ACC112 (cell line): ENCODE results near the gene EFCAB11.

ENCODE experiments used
- H2AFZ ChIP-seq: fragments of 200-600 bp; sonication (generic); one replicate; pipeline ENCODE4 v1.6.0; 2017; ENCODE audit warnings: antibody characterized with exemption, low read length; ENCODE audit not compliant: unreplicated experiment
- H3K27ac ChIP-seq: fragments of 200-600 bp; sonication (generic); 2 replicates; pipeline ENCODE4 v1.5.1; 2014; ENCODE audit warnings: low read depth, mild to moderate bottlenecking, antibody characterized with exemption, low read length, moderate library complexity
- H3K27me3 ChIP-seq: fragments of 200-600 bp; sonication (generic); 2 replicates; pipeline ENCODE4 v1.6.1; 2014; ENCODE audit warnings: mild to moderate bottlenecking, antibody characterized with exemption, low read length, moderate library complexity, mixed read lengths; ENCODE audit not compliant: insufficient read depth
- H3K36me3 ChIP-seq: fragments of 200-600 bp; sonication (generic); 2 replicates; pipeline ENCODE4 v1.6.1; 2016; ENCODE audit warnings: mild to moderate bottlenecking, antibody characterized with exemption, low read length, moderate library complexity, mixed read lengths; ENCODE audit not compliant: insufficient read depth
- H3K4me1 ChIP-seq: fragments of 200-600 bp; sonication (generic); one replicate; pipeline ENCODE4 v1.6.1; 2016; ENCODE audit warnings: low read length, mixed read lengths; ENCODE audit not compliant: insufficient read depth, unreplicated experiment, control insufficient read depth
- H3K4me3 ChIP-seq: fragments of 200-600 bp; sonication (generic); 2 replicates; pipeline ENCODE4 v1.5.1; 2014; ENCODE audit warnings: mild to moderate bottlenecking, low read depth, low read length
- H3K79me2 ChIP-seq: fragments of 200-600 bp; sonication (generic); one replicate; pipeline ENCODE4 v1.6.0; 2016; ENCODE audit warnings: low read length; ENCODE audit not compliant: control insufficient read depth, unreplicated experiment, insufficient read depth

The EFCAB11 gene, protein sequence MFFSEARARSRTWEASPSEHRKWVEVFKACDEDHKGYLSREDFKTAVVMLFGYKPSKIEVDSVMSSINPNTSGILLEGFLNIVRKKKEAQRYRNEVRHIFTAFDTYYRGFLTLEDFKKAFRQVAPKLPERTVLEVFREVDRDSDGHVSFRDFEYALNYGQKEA

DNA sequence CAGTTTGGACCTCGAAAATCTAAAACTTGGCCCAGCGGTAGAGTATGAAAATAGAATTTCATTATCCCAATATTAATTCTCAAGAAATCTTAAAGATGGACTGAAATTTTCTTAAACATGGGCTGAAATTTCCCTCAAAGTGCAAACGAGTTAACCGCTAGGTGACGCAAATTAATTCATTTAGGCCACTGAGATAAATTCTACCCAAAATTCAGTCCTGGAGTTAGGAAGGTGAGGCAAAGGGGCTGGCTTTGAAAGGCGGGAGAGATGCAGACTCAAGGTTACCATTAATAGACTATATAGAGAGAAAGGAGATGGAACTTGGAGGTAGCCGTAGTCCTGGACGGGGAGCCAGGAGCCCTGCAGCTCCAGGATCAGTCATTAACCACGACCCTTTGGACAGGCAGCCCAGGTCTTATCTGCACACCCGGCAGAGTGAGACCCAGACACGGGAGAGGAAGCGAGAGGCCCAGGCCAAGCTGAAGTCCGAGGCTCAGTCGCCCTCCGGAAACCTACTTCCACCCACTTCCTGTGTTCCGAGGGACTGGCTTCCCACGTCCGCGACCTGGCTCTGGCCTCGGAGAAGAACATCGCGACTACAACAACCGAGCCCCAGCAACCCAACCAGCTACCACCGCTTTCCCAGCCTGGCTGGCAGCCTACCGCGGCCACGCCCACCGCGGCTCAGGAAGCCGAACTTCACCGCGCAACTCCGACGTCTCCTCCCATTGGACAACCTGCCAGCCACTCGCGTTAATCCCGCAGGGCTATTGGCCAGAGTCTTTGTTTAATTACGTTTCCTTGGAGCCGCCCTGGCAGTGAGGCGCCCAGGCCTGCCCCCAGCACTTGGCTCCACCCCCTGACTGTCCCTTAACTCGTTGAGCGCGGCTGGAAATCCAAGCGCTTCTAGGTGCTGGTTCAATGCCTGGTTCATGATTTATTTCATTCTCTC is at the start of gene EFCAB11:
Gene EFCAB11, minus strand, starts transcription at position 661 of the 952 bp plus-strand sequence. Its CDS starts 70 bp downstream, at position 591.
- H3K27me3 ChIP-seq = no peaks in the 10 kb centered on the region
- H2AFZ ChIP-seq = peak within 1 kb of the TSS; percentile 84
- peaks cover 25% of the 10 kb centered on the region for H3K36me3 ChIP-seq
- H3K79me2 ChIP-seq = peaks cover 30% of the 10 kb centered on the region
- peaks cover 20% of the 10 kb centered on the region for H3K4me1 ChIP-seq
- H3K4me3 ChIP-seq = peak within 1 kb of the TSS; percentile 81
- peak within 1 kb of the TSS; percentile 85 for H3K27ac ChIP-seq

DNA sequence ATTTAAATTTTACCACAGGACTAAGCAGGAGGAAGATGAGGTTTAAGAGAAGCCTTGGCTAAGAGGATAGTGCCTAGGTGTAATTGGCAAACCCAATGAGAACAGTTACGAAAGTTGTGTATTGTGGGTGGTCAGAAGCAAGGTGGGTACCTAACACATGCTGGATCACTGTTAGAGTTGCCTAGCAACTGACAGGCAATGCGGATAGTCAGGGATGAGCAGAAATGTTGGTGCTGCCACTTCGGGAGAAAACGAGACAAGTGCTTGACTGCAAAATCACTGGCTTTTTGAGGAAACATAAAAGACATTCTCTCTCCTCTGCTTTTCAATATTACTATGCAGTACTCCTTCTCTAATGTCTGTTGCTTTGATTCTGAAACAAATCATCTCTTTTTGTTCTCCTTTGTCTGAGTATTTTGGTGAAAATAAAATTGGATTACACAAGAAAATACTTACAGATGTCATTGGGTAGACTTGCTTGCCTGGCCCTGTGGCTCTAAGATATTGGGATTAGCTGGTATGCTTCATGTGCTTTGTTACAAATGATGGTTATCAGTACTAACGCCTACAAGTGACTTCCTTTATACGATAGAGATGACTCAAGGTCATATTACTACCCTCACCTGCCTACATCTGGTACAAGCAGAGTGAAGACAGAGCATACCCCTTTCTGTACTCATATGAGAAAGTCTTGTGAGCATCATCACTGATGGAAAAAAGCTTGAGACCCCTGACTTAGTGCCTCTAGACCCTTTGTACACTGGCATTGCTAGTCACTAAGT is 49.2 kb upstream of the EFCAB11 start:
- Histone ChIP-seq H3K4me3 (no peak overlapping the region), H2AFZ (no peak overlapping the region), H3K27me3 (no peaks in the 10 kb centered on the region), H3K4me1 (no peaks in the 10 kb centered on the region), H3K27ac (no peak overlapping the region), H3K79me2 (no peaks in the 10 kb centered on the region), H3K36me3 (0 out of 2 replicates have a peak, but pooled peaks cover 3% of the 10 kb centered on the region)

DNA sequence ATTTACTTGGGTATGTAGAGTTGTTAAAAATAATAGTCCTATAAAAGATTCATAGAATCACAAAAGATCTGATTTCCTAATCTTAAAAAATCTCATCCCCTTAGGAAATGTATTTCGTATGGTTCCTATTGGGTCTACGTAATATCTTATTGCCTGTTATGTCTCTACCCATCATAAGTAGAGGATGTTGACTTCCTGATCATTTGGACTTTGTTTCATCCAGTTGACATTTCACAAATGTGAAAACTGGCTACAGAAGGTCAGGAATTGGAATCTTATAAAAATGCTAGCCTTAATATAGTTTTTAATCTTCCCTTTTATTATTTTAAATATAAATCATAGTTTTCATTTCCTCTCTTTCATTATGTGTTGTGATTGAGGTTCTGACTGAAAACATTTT is 46.4 kb upstream of the EFCAB11 start:
- no peak overlapping the region for H3K4me3 ChIP-seq
- H3K4me1 ChIP-seq = no peaks in the 10 kb centered on the region
- 0 out of 2 replicates have a peak, but pooled peaks cover 12% of the 10 kb centered on the region for H3K36me3 ChIP-seq
- no peak overlapping the region for H2AFZ ChIP-seq
- no peak overlapping the region for H3K27ac ChIP-seq
- no peaks in the 10 kb centered on the region for H3K79me2 ChIP-seq
- no peaks in the 10 kb centered on the region for H3K27me3 ChIP-seq

DNA sequence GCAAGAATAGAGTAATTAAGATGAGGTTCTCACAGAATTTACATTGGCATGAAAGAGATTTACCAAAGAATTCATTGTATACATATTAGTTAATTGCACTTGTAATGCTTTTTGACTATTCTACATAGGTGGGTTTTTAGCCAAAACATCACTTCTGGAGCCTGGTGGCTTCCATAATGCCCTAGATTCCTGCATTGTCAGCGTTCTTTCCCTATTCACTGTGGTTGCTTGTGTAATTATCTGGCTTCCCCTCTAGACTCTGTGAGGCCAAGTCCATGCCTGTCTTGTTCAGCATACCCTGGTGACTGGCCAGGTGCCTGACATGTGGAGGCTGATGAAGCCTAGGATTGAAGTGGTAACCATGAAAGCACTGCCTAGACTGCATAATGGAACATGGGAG is 42.4 kb upstream of the EFCAB11 start:
- Histone ChIP-seq H3K36me3 (peaks cover 26% of the 10 kb centered on the region), H2AFZ (no peak overlapping the region), H3K27ac (no peak overlapping the region), H3K4me1 (no peaks in the 10 kb centered on the region), H3K27me3 (no peaks in the 10 kb centered on the region), H3K4me3 (no peak overlapping the region), H3K79me2 (no peaks in the 10 kb centered on the region)

DNA sequence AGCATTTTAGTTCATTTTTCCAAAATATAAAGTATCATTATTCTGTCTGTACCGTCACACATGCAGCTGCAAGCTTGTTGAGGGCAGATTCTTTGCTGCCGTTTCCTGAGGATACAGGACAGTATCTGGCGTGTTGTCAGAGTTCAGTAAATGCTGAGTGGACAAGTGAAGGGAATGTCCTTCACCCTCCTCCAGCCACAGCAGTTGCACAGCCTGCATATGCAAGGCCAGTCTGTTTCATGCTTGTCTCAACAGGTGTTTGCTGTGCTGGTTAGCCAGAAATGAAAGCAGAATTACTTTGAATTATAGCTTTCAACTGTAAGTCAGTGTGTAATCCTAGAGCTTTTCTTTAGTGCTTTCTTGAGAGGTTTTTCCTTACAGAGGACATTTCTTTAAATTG is 37.7 kb upstream of the EFCAB11 start:
- no peaks in the 10 kb centered on the region for H3K4me1 ChIP-seq
- H3K79me2 ChIP-seq = no peaks in the 10 kb centered on the region
- H3K36me3 ChIP-seq = peaks cover 25% of the 10 kb centered on the region
- no peak overlapping the region for H2AFZ ChIP-seq
- no peaks in the 10 kb centered on the region for H3K27me3 ChIP-seq
- no peak overlapping the region for H3K4me3 ChIP-seq
- H3K27ac ChIP-seq = no peak overlapping the region

DNA sequence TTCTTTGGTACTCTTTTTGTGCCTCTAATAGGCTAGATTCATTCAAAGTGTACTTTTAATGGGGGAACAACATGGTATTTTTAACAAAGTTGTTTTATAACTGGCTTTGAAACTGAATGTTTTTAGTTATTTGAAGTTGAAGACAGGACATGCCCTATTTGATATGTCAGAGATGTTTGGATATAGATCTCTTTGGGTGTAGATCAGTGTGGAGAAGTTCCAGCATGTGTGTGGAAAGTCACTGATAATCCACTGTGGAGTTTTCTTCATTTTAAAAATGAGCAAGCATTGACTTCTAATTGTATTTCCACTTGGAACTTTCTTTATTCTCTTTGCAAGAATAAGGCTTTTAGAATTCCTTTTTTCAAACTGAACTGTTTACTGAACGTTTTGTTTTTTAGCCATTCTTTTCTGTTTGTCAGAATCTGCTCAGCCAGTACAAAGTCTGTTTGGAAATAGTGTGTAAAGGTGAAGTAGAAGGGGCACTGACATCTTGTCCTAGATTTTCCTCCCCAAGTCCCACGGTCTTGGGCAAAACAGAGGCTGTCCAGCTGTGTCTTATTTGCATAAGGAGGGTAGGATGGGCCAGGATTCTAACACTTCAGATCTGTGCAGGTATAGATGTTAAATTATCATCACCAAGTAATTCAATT is 36.2 kb upstream of the EFCAB11 start:
- H3K4me3 ChIP-seq = no peak overlapping the region
- H3K27me3 ChIP-seq = no peaks in the 10 kb centered on the region
- no peak overlapping the region for H3K27ac ChIP-seq
- peaks cover 26% of the 10 kb centered on the region for H3K36me3 ChIP-seq
- H3K4me1 ChIP-seq = no peaks in the 10 kb centered on the region
- H3K79me2 ChIP-seq = no peaks in the 10 kb centered on the region
- no peak overlapping the region for H2AFZ ChIP-seq

DNA sequence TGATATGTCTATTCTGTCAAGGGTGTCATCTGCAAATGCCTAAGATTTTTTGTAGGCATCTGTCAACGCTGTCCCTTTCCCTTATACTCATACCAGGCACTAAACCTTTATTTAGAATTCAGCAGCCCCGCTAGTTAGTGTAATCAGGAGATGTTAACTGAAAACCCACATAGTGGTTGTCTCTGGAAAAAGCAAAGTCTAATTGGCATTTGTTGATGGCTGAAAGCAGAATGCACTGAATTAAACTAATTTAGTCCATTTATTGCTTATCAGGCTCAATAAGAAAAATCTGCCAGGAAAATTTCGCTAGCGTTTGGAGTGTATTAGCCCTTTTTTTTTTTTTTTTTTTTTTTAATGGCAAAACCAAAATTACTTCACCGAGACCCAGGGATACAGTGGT is 35.7 kb upstream of the EFCAB11 start:
- H3K4me1 ChIP-seq = no peaks in the 10 kb centered on the region
- no peak overlapping the region for H3K4me3 ChIP-seq
- H3K27me3 ChIP-seq = no peaks in the 10 kb centered on the region
- peaks cover 24% of the 10 kb centered on the region for H3K36me3 ChIP-seq
- no peaks in the 10 kb centered on the region for H3K79me2 ChIP-seq
- H3K27ac ChIP-seq = no peak overlapping the region
- H2AFZ ChIP-seq = no peak overlapping the region

DNA sequence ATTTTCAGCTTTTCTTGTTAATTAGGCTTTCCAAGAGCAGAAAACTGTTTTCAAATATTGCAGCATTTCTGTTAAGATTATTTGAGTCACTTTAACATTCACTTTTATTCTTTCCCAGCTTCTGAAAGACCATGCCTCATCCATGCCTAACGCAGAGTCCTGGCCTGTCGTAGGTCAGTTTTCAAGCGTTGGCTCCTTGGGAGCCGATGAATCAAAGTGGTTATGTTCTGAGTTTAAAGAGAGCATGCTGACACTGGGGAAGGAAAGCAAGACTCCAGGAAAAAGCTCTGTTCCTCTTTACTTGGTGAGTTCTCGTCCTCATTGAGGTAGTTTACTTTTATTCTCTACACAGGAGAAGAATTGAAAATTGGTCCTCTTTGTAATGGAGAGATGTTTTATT is 34.3 kb upstream of the EFCAB11 start:
- Histone ChIP-seq H3K4me1 (no peaks in the 10 kb centered on the region), H3K36me3 (peaks cover 18% of the 10 kb centered on the region), H3K4me3 (no peak overlapping the region), H3K27ac (no peak overlapping the region), H3K79me2 (no peaks in the 10 kb centered on the region), H2AFZ (no peak overlapping the region), H3K27me3 (no peaks in the 10 kb centered on the region)

DNA sequence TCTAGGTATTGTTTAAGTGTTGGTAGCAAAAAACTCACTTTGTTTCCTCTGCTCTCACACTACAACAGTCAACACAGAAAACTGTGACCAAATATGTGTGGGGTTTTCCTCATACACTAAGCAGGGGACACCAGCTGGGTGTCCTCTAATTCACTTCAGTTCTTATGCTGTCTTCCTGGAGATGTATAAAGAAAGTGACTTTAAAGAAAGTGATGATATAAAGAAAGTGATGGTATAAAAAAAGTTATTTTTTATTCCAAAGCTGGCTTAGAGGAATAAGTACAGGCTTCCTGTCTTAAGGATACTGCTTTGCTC is 32.6 kb upstream of the EFCAB11 start:
- no peaks in the 10 kb centered on the region for H3K4me1 ChIP-seq
- H3K36me3 ChIP-seq = peaks cover 9% of the 10 kb centered on the region
- no peak overlapping the region for H3K27ac ChIP-seq
- no peak overlapping the region for H3K4me3 ChIP-seq
- no peaks in the 10 kb centered on the region for H3K27me3 ChIP-seq
- H3K79me2 ChIP-seq = no peaks in the 10 kb centered on the region
- H2AFZ ChIP-seq = no peak overlapping the region

DNA sequence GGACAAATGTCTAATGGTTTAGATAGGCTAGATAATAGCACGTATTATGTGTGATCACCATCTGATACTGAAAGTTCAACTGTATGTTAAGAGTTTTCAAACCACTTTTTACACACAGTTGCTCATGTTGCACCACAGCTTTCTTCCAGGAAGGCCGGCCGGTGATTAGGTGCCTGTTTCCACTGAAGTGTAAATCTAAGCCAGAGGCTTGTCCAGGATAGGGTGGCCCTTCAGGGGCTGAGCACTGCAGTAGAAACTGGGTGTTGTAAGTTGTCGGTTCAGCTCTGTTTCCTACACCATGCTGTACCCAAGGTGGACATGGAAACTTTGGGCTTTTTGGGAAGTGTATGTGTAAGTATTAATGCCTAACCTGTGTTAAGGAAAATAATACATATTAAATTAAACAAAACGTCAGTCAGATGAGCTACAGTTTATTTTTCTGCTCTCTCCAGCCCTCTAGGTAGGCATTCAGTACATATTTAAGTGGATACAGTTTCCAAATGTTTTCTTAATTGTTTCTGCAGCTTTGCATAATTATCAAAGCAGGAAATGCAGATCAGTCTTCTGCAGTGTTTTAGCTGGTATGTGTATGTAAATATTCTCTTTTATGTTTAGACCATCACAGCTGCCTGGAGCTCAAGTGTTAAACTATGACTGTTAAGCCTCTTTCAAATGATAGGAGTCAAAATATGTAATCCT is 32.1 kb upstream of the EFCAB11 start:
- Histone ChIP-seq H3K4me1 (no peaks in the 10 kb centered on the region), H3K36me3 (peaks cover 9% of the 10 kb centered on the region), H3K79me2 (no peaks in the 10 kb centered on the region), H3K4me3 (no peak overlapping the region), H2AFZ (no peak overlapping the region), H3K27ac (no peak overlapping the region), H3K27me3 (no peaks in the 10 kb centered on the region)
